Stimulated activated naive B cell treated with anti-CD40 and anti-IgM and Interleukin-4, amounts not matched to agents 10 μg/mL and 1 μg/mL and 100 μg/mL, for 72 hours (primary cell): ENCODE measurements around the gene B4GALNT1.
"Not testable (repeated sequence)": the region's sequence is repeated elsewhere in the genome, so short reads cannot be mapped to it uniquely, and the experiment has no call there.

Experiments used
- ATAC-seq, 2 donors: fragments of 150-1000 bp; cut with Tn5 transposase; replicated peaks; 2 replicates each; pipeline ENCODE4 v1.10.0; 2021; ENCODE audit warnings: moderate library complexity in 1 of 2
- DNase-seq: peaks from one replicate; pipeline ENCODE4 v3.0.0; 2021
- H3K27ac Mint-ChIP-seq: one replicate; pipeline ENCODE4 v1.8.0; 2022; ENCODE audit warnings: mild to moderate bottlenecking, mixed read lengths
- H3K27me3 Mint-ChIP-seq, 2 donors: one replicate each; pipeline ENCODE4 v1.8.0; 2022; ENCODE audit warnings: mixed read lengths in 2 of 2
- H3K36me3 Mint-ChIP-seq, 2 donors: one replicate each; pipeline ENCODE4 v1.8.0; 2022; ENCODE audit warnings: mixed read lengths in 2 of 2, mild to moderate bottlenecking in 1 of 2
- H3K4me1 Mint-ChIP-seq, 2 donors: one replicate each; pipeline ENCODE4 v1.8.0; 2022; ENCODE audit warnings: mixed read lengths in 2 of 2, mild to moderate bottlenecking in 1 of 2
- H3K4me3 Mint-ChIP-seq, 2 donors: one replicate each; pipeline ENCODE4 v1.8.0; 2022; ENCODE audit warnings: mild to moderate bottlenecking in 2 of 2, mixed read lengths in 2 of 2, moderate library complexity in 1 of 2
- H3K9me3 Mint-ChIP-seq, 2 donors: one replicate each; pipeline ENCODE4 v1.8.0; 2022; ENCODE audit warnings: mixed read lengths in 2 of 2, mild to moderate bottlenecking in 1 of 2

The B4GALNT1 gene

GRCh38 chr12:57603815-57604453, 29.1 kb downstream of the B4GALNT1 start:
- DNase-seq (no peak), ATAC-seq (no peak)
- Mint-ChIP-seq H3K36me3 (peaks cover 36 to 40% of the 10 kb centered on the region in 2 donors), H3K4me3 (peak overlapping the region; percentile 81 to 84), H3K4me1 (peaks cover 1 to 24% of the 10 kb centered on the region in 2 donors), H3K27me3 (peaks cover 35 to 40% of the 10 kb centered on the region in 2 donors), H3K27ac (peak overlapping the region; percentile 75), H3K9me3 (no peaks in the 10 kb centered on the region)

GRCh38 chr12:57603324-57603723, 29.7 kb downstream of the B4GALNT1 start:
- ATAC-seq (no peak), DNase-seq (no peak)
- peaks cover 30 to 34% of the 10 kb centered on the region in 2 donors for H3K27me3 Mint-ChIP-seq
- H3K36me3 Mint-ChIP-seq: peaks cover 40 to 41% of the 10 kb centered on the region in 2 donors
- no peaks in the 10 kb centered on the region for H3K9me3 Mint-ChIP-seq
- peaks cover 1 to 24% of the 10 kb centered on the region in 2 donors for H3K4me1 Mint-ChIP-seq
- H3K4me3 Mint-ChIP-seq: peak overlapping the region in 1 of 2 donors; percentile 84
- no peak overlapping the region for H3K27ac Mint-ChIP-seq

GRCh38 chr12:57602544-57602943, 30.5 kb downstream of the B4GALNT1 start:
- peaks cover 1 to 24% of the 10 kb centered on the region in 2 donors for H3K4me1 Mint-ChIP-seq
- H3K4me3 Mint-ChIP-seq: no peak overlapping the region
- no peak for ATAC-seq
- no peaks in the 10 kb centered on the region for H3K9me3 Mint-ChIP-seq
- peaks cover 44 to 45% of the 10 kb centered on the region in 2 donors for H3K36me3 Mint-ChIP-seq
- H3K27me3 Mint-ChIP-seq: peaks cover 30 to 34% of the 10 kb centered on the region in 2 donors
- DNase-seq: no peak
- no peak overlapping the region for H3K27ac Mint-ChIP-seq

GRCh38 chr12:57600395-57600794, 32.6 kb downstream of the B4GALNT1 start:
- Mint-ChIP-seq H3K4me1 (peaks cover 1 to 19% of the 10 kb centered on the region in 2 donors), H3K36me3 (peaks cover 58 to 65% of the 10 kb centered on the region in 2 donors), H3K27ac (no peak overlapping the region), H3K9me3 (no peaks in the 10 kb centered on the region), H3K27me3 (peaks cover 16 to 19% of the 10 kb centered on the region in 2 donors), H3K4me3 (no peak overlapping the region)
- DNase-seq: no peak
- ATAC-seq: no peak

- peaks cover 20 to 29% of the 10 kb centered on the region in 2 donors for H3K36me3 Mint-ChIP-seq
- no peak for ATAC-seq
- H3K4me1 Mint-ChIP-seq: peaks cover 18 to 24% of the 10 kb centered on the region in 2 donors
- no peaks in the 10 kb centered on the region for H3K27me3 Mint-ChIP-seq
- H3K4me3 Mint-ChIP-seq: no peak overlapping the region
- no peaks in the 10 kb centered on the region for H3K9me3 Mint-ChIP-seq
- H3K27ac Mint-ChIP-seq: no peak overlapping the region
- no peak for DNase-seq
These were observed 39.8 kb downstream of the B4GALNT1 start for GRCh38 chr12:57593187-57593586.

- Mint-ChIP-seq H3K9me3 (no peaks in the 10 kb centered on the region), H3K4me3 (peak overlapping the region; percentile 88 to 90), H3K4me1 (peaks cover 18 to 24% of the 10 kb centered on the region in 2 donors), H3K27me3 (no peaks in the 10 kb centered on the region), H3K36me3 (peaks cover 18 to 26% of the 10 kb centered on the region in 2 donors), H3K27ac (no peak overlapping the region)
- DNase-seq (no peak), ATAC-seq (no peak)
These were observed 40.3 kb downstream of the B4GALNT1 start for GRCh38 chr12:57592551-57593165.

- H3K36me3 Mint-ChIP-seq: peaks cover 11 to 18% of the 10 kb centered on the region in 2 donors
- H3K4me3 Mint-ChIP-seq: peak overlapping the region; percentile 88 to 90
- no peaks in the 10 kb centered on the region for H3K27me3 Mint-ChIP-seq
- DNase-seq: no peak
- peaks cover 18 to 24% of the 10 kb centered on the region in 2 donors for H3K4me1 Mint-ChIP-seq
- ATAC-seq: no peak
- no peaks in the 10 kb centered on the region for H3K9me3 Mint-ChIP-seq
- H3K27ac Mint-ChIP-seq: peak overlapping the region; percentile 82
These were observed 41.1 kb downstream of the B4GALNT1 start for GRCh38 chr12:57591782-57592325.

GRCh38 chr12:57590864-57591781, 41.9 kb downstream of the B4GALNT1 start, which contains the start of gene PIP4K2C:
TSS of gene PIP4K2C (plus strand) at chr12:57591192. CDS start at chr12:57591290, 98 bp downstream.
- Mint-ChIP-seq H3K27me3 (no peaks in the 10 kb centered on the region), H3K27ac (peak within 1 kb of the TSS; percentile 82), H3K36me3 (peaks cover 9 to 12% of the 10 kb centered on the region in 2 donors), H3K4me1 (peaks cover 18 to 24% of the 10 kb centered on the region in 2 donors), H3K9me3 (no peaks in the 10 kb centered on the region), H3K4me3 (peak within 1 kb of the TSS; percentile 88 to 90)
- peak; percentile 98 for ATAC-seq
- DNase-seq: peak; percentile 74

- Mint-ChIP-seq H3K4me1 (peaks cover 18 to 24% of the 10 kb centered on the region in 2 donors), H3K36me3 (peaks cover 4 to 5% of the 10 kb centered on the region in 2 donors), H3K4me3 (peak overlapping the region; percentile 88 to 90), H3K9me3 (no peaks in the 10 kb centered on the region), H3K27me3 (no peaks in the 10 kb centered on the region), H3K27ac (peak overlapping the region; percentile 82)
- ATAC-seq: no peak
- no peak for DNase-seq
These were observed 42.5 kb downstream of the B4GALNT1 start for GRCh38 chr12:57590479-57590863.

- H3K9me3 Mint-ChIP-seq, H3K4me3 Mint-ChIP-seq, ATAC-seq, DNase-seq, H3K36me3 Mint-ChIP-seq, H3K27ac Mint-ChIP-seq: not testable (repeated sequence)
- Mint-ChIP-seq H3K27me3 (peaks cover 3 to 13% of the 10 kb centered on the region in 2 donors), H3K4me1 (peaks cover 18 to 24% of the 10 kb centered on the region in 2 donors)
These were observed 43.9 kb downstream of the B4GALNT1 start for GRCh38 chr12:57588951-57589610.

- ATAC-seq: no peak
- Mint-ChIP-seq H3K27me3 (peaks cover 12 to 30% of the 10 kb centered on the region in 2 donors), H3K27ac (no peak overlapping the region), H3K9me3 (no peaks in the 10 kb centered on the region), H3K36me3 (peaks cover 0 to 3% of the 10 kb centered on the region in 2 donors), H3K4me3 (no peak overlapping the region), H3K4me1 (peaks cover 12 to 21% of the 10 kb centered on the region in 2 donors)
- DNase-seq: no peak
These were observed 46.1 kb downstream of the B4GALNT1 start for GRCh38 chr12:57586832-57587429.

GRCh38 chr12:57586128-57586527, 46.9 kb downstream of the B4GALNT1 start:
- H3K27ac Mint-ChIP-seq: no peak overlapping the region
- no peak overlapping the region for H3K4me3 Mint-ChIP-seq
- H3K4me1 Mint-ChIP-seq: peaks cover 7 to 14% of the 10 kb centered on the region in 2 donors
- ATAC-seq (no peak), DNase-seq (no peak)
- H3K27me3 Mint-ChIP-seq: peaks cover 18 to 38% of the 10 kb centered on the region in 2 donors
- no peaks in the 10 kb centered on the region for H3K9me3 Mint-ChIP-seq
- H3K36me3 Mint-ChIP-seq: peaks cover 0 to 1% of the 10 kb centered on the region in 2 donors

- ATAC-seq: no peak
- no peak for DNase-seq
- H3K27ac Mint-ChIP-seq: no peak overlapping the region
- peaks cover 18 to 47% of the 10 kb centered on the region in 2 donors for H3K27me3 Mint-ChIP-seq
- H3K4me1 Mint-ChIP-seq: peaks cover 2 to 8% of the 10 kb centered on the region in 2 donors
- H3K4me3 Mint-ChIP-seq: no peak overlapping the region
- no peaks in the 10 kb centered on the region for H3K36me3 Mint-ChIP-seq
- H3K9me3 Mint-ChIP-seq: no peaks in the 10 kb centered on the region
These were observed 47.8 kb downstream of the B4GALNT1 start for GRCh38 chr12:57585156-57585555.
